AG09319 (cell line): Measurements from ENCODE around the gene WBP2NL.

Source experiments
- DNase-seq: peaks from one replicate; pipeline ENCODE4 v3.0.0-alpha.2; 2010; ENCODE audit warnings: low read depth; ENCODE audit errors: extremely low read depth
- TF ChIP-seq, protein P1 (sequence below): IDR thresholded peaks from 2 replicates; pipeline ENCODE4 v1.5.1; 2011; ENCODE audit warnings: low read depth, mild to moderate bottlenecking, inconsistent platforms, low read length, moderate library complexity

Gene WBP2NL

DNA sequence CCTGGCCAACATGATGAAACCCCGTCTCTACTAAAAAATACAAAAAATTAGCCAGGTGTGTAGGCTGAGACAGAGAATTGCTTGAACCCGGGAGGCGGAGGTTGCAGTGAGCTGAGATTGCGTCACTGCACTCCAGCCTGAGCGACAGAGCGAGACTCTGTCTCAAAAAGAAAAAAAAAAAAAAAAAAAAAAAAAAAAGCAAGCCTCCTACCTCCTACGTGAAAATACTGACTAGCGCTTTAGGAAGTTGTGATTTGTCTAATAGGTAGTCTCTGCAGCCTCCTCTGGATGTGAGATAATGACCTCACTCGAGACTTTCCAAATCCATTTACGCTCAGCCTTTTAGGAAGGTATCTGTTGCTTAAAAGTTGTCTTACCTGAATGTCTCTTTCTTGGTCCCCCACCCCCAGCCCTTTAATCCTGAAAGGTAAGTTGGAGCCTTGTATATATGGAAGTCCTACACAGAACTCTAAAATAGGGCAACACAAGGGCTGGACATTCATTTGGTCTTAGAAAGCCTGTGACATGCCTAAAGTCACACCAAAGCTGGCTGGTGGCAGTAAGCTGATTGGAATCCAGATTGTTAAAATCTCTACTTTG, 23.8 kb upstream of the WBP2NL start:
- no peak for DNase-seq
- TF ChIP-seq, protein P1, sequence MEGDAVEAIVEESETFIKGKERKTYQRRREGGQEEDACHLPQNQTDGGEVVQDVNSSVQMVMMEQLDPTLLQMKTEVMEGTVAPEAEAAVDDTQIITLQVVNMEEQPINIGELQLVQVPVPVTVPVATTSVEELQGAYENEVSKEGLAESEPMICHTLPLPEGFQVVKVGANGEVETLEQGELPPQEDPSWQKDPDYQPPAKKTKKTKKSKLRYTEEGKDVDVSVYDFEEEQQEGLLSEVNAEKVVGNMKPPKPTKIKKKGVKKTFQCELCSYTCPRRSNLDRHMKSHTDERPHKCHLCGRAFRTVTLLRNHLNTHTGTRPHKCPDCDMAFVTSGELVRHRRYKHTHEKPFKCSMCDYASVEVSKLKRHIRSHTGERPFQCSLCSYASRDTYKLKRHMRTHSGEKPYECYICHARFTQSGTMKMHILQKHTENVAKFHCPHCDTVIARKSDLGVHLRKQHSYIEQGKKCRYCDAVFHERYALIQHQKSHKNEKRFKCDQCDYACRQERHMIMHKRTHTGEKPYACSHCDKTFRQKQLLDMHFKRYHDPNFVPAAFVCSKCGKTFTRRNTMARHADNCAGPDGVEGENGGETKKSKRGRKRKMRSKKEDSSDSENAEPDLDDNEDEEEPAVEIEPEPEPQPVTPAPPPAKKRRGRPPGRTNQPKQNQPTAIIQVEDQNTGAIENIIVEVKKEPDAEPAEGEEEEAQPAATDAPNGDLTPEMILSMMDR: no peak

DNA sequence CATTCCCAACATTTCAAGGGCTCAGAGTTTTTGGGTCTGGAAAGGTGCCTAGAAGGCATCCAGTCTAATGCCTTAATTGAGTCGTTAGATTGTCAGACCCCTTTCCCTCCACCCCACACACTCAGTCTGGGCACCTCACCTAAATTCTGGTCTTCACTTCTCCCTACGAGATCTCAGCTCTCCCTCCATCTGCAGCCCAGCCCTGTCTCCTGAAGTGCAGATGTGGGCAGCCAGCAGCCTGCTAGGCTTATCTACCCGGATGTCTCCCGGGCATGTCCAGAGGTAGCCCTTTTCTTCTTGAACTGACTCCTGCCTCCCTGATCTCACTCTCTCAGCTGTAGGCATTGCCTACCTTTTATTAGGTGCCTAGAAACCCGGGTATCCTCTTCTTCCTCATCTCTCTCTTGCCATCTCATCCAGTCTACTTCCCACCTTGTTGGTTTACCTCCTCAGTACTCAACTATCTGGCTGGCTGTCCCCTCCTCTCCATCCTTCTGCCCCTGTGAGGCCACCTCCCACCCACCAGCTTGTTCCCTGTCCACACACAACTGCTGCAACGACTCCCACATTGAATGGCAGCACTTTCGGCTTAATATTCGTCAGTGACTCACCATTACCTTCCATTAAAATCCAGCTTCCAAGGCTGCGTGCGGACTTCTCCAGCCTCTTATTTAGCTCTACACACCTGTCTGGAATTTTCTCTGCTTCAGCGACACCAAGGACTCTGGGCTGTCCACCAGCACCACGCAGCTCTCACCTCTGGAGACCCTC, 23.1 kb upstream of the WBP2NL start:
- TF ChIP-seq, protein P1: no peak
- no peak for DNase-seq

DNA sequence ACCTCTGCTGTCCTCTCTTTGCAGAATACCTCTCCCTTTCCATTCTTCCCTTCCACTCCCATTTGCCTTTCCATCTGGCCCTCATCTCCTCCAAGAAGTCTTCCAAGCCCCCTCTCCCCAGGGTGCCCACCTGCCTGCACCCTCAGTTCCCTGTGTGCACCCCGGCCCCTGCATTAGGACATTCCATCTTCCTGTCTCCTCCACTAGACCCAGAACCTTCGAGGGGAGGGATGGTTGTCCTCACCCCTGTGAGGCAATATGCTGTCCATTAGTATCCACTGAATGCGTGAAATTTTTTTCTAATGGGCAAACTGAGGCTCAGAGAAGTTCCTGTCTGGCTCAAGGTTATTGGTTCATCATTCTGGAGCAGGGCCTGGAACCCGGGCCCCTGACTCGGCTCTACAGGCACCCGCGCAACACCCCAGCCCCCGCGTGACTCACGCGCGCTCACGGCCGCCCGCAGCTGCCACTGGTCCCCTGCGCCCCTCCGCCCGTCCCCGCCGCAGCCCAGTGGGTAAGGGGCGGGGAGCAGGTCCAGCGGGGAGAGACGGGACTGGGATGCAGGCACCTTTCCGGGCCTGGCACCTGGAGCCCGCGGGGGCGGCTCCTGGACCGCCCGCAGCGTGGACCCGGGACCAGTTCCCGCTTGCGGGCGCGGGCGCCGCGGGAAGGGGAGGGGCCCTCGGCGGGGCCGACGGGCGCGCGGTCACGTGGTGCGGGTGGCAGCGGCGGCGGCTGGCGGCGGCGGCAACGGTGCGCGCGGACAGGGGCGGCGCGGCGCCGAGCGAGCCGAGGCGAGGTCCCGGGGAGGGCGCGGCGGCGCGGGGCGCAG, 22.3 kb upstream of the WBP2NL start:
- TF ChIP-seq, protein P1: no peak
- no peak for DNase-seq

DNA sequence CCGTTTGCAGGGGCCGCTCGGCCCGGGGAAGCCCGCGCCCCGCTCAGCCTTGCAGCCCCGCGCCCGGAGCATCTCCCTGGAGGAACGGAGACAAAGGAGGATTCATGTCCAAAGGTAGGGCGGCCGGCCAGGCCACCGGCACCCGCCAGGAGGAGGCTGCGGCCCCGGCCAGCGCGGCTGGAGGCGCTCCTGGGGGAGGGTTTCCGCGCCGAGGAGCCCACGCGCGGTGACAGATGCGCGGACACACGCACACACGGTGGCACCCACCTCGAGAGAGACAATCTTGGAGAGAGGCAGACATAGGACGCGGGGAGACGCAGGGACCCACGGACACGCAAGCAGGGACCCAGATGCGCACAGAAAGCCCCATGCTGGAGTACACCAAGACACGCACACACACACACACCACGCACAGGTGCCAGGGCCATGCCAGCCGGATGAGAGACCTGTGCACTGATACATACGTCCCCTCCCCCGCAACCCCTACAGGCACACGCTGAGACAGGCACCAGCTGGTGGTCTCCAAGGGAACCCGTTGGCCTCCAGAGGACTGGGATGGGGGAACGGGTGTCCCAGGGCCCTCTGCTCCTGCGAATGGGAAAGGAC, 21.5 kb upstream of the WBP2NL start:
- no peak for DNase-seq
- TF ChIP-seq, protein P1: no peak

DNA sequence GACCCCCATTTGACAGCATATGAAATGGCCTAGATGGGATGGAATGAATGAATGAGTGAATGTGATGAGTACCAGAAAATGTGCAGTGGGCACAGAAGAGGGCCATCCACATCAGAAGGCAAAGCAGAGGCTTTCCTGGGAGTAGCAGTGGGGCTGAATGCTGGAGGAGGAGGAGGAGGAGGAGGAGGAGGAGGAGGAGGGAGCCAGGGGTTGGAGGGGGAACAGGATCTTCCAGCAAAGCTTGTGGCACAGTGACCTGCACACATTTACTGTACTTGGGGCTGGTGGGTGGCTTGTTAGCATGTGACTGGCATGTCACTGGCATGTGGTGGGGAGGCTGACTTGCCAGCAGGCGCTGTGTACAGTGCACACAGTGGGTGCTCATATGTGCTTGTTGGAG, 19.9 kb upstream of the WBP2NL start:
- TF ChIP-seq, protein P1: no peak

DNA sequence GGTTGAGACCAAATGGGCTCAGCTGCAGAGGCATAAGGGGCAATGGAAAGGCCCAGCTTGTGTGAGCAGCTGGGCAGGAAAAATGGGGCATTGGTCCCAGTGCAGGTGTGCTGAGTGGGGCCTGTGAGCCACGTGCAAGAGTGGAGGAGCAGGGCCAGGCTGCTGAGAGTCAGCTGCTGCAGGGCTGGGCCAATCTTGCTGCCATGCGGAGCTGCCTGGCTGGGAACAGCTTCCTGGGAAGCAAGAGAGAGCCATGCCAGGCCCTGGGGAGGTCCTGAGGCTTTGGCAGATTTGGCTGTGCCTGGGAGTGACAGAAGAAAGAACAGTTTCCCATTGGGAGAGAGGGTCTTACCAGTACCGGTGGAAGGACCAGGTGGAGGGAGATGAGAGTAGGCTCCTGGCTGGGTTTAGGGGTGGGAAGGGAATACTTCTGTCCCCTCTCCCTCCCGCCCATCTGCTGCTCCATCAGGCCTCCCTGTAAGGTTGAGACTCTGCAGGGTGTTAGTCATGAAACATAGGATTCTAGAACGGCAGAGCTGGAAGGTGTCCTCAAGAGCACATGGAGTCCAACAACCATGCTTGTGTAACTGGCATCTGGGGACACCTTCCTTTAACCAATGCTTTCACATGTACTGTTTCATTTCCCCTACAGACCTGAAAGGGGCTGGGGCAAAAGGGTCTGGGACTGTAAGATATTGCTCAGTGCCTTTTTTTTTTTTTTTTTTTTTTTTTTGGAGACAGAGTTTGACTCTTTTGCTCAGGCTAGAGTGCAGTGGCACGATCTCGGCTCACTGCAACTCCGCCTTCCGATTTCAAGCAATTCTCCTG, 19.0 kb upstream of the WBP2NL start:
- TF ChIP-seq, protein P1: no peak
- DNase-seq: no peak

More for the DNA sequence above, 19.9 kb upstream of the WBP2NL start:
- DNase-seq: no peak
